ENCODE measurements around the gene LAMC3. TPM values are rescaled to one million over a fixed set of nuclear protein-coding genes. Genes with fewer than 3 reads are reported as not detected.

Gene LAMC3
- total RNA-seq, 2 donors from 2014 or later = 0.47 to 0.50 TPM

DNA sequence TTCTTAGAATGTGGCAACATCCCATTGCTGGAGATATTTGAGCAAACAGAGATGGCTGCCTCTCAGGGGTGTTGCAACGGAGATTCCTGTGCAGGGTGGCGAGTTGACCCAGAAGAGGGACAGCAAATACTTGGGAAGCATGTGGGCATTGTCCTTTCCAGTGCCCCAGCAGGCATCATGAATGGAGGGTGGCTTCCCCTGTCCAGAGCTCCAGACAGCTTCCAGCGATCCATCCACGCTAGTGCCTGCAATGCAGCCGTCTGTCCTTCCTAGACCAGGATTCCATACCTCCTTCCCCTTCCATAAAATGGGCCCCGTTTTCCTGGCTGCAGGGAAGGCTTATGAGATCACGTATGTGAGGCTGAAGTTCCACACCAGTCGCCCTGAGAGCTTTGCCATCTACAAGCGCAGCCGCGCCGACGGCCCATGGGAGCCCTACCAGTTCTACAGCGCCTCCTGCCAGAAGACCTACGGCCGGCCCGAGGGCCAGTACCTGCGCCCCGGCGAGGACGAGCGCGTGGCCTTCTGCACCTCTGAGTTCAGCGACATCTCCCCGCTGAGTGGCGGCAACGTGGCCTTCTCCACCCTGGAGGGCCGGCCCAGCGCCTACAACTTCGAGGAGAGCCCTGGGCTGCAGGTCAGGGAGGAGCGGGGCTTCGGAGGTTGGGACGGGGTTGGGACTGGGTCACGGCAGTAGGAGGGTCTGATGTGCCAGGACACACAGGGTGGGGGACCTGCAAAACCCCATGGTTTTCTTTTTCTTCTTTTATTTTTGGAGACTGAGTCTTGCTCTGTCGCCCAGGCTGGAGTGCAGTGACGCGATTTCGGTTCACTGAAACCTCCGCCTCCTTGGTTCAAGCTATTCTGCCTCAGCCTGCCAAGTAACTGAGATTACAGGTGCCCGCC is 17.2 kb downstream of the LAMC3 start:
- no peaks in the 10 kb centered on the region for H3K9me3 ChIP-seq (ENCODE audit: control insufficient read depth, low read length, poor library complexity, severe bottlenecking)
- Mint-ChIP-seq H3K27ac (no peak overlapping the region), H3K36me3 (ENCODE audit: low read depth) (no peaks in the 10 kb centered on the region), H3K4me1 (no peaks in the 10 kb centered on the region), H3K4me3 (no peak overlapping the region), H3K27me3 (peaks cover 36% of the 10 kb centered on the region)
- ATAC-seq = no peak
- no peak for DNase-seq

DNA sequence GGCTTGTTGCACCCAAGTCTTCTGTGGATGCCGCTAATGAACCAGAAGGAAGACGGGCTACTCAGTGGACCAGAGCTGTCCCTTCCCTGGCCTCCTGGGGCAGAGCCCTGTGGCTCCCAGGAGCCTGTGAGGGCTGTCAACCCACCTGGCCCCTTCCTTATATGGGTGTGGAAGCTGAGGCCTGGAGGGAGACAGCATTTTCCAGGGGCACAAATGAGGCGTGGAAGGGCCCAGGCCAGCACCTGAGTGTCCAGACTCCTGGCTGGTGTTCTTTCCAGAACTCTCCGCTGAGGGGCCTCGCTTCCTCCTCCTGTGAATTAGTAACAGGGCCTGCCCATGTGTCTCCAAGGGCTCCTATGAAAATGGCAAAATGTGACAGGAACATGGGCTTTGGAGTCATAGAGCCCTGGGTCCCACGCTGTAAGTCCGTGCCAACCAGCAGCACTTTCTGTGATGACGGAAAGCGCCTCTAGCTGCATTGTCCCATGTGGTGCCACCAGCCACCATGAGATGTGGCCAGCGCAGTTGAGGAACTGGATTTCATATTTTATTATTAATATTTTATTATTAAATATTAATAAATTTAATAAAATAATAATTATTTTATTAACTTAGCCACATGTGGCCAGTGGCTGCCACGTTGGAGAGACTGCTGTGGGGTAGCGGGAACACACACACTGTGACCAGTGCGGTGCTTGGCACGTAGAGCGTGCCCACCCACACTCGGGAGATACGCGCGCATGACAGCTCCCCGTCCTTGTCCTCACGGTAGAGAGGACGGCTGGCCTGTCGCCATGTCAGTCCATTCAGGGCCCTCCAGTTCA is 18.3 kb downstream of the LAMC3 start:
- Mint-ChIP-seq H3K36me3 (ENCODE audit: low read depth) (no peaks in the 10 kb centered on the region), H3K27ac (no peak overlapping the region), H3K4me3 (no peak overlapping the region), H3K27me3 (peaks cover 36% of the 10 kb centered on the region), H3K4me1 (no peaks in the 10 kb centered on the region)
- DNase-seq = no peak
- no peak for ATAC-seq
- no peaks in the 10 kb centered on the region for H3K9me3 ChIP-seq (ENCODE audit: control insufficient read depth, low read length, poor library complexity, severe bottlenecking)

DNA sequence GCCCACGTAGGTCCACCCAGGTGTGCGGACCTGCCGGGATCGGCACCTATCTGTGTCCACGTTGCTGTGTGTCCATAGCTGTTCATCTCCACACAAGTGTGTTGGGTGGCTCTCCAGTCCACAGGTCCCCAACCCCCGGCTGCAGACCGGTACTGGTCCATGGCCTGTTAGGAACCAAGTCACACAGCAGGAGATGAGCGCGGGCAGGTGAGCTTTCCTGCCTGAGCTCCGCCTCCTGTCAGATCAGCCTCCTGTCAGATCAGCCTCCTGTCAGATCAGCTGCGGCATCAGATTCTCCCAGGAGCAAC is 18.9 kb downstream of the LAMC3 start:
- Mint-ChIP-seq H3K36me3 (ENCODE audit: low read depth) (peaks cover 2% of the 10 kb centered on the region), H3K27me3 (peaks cover 40% of the 10 kb centered on the region), H3K4me3 (no peak overlapping the region), H3K27ac (no peak overlapping the region), H3K4me1 (no peaks in the 10 kb centered on the region)
- DNase-seq (no peak), ATAC-seq (no peak)
- no peaks in the 10 kb centered on the region for H3K9me3 ChIP-seq (ENCODE audit: control insufficient read depth, low read length, poor library complexity, severe bottlenecking)

DNA sequence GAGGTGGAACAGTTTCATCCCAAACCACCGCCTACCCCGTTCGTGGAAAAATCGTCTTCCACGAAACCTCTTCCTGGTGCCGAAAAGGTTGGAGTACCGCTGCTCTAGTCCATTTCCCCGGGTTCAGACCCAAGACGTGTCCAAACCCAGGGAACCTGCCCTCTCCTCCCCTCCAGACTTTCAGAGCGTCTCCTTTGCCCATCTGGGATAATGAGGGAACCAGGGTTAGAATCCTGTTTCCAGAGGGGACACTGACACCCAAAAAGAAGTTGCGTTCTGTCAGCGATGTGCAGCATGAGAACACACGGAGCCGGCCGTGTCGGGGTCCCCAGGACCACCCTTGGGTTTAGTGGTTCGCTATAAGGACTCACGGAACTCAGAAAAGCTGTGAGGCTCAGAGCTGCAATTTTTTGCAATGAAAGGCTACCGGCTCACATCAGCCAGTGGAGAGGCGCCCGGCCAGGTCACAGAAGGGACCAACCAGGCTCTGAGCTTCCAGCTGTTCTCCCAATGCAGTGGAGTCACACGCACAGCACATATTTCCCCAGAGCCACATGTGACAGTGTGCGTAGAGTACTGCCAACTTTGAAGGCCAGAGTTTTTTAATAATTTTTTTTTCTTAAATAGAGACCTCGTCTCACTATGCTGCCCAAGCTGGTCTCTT is 19.4 kb downstream of the LAMC3 start:
- H3K27ac Mint-ChIP-seq = no peak overlapping the region

DNA sequence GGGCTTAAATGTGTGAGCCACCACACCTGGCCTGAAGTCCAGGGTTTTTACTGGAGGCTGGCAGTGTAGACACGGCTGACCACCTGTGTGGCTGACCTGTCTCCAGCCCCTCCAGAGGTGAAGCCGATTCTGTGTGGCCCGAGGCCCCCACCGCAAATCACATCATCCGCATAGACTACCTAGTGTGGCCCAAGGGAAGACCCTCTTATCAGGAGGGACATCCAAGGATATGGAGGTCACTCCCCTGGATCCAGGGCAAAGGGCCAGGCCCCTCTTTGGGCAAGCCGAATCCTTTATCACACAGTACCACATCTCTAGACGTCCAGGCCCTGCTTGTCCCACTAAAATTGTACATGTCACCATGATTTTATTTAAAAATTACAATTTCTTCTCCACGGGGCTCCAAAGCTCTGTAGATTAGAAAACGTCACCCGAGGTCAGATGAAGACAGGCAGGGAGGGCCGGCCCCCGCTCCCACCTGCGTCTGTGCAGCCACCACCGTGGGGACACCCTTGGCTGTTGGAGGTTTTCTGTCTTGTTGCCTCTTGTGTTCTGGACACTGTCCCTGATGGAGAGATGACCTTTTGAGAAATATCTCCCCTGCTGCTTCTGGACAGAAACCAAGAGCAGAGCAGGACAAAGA is 20.1 kb downstream of the LAMC3 start:
- Mint-ChIP-seq H3K27ac (no peak overlapping the region), H3K4me1 (peaks cover 4% of the 10 kb centered on the region), H3K27me3 (peaks cover 46% of the 10 kb centered on the region), H3K4me3 (no peak overlapping the region), H3K36me3 (ENCODE audit: low read depth) (peaks cover 5% of the 10 kb centered on the region)
- no peaks in the 10 kb centered on the region for H3K9me3 ChIP-seq (ENCODE audit: control insufficient read depth, low read length, poor library complexity, severe bottlenecking)
- no peak for ATAC-seq
- DNase-seq = no peak

More for the DNA sequence above, 19.4 kb downstream of the LAMC3 start:
- DNase-seq (no peak), ATAC-seq (no peak)
- Mint-ChIP-seq H3K4me1 (peaks cover 4% of the 10 kb centered on the region), H3K36me3 (ENCODE audit: low read depth) (peaks cover 5% of the 10 kb centered on the region), H3K27me3 (peaks cover 42% of the 10 kb centered on the region), H3K4me3 (no peak overlapping the region)
- H3K9me3 ChIP-seq (ENCODE audit: control insufficient read depth, low read length, poor library complexity, severe bottlenecking) = no peaks in the 10 kb centered on the region

DNA sequence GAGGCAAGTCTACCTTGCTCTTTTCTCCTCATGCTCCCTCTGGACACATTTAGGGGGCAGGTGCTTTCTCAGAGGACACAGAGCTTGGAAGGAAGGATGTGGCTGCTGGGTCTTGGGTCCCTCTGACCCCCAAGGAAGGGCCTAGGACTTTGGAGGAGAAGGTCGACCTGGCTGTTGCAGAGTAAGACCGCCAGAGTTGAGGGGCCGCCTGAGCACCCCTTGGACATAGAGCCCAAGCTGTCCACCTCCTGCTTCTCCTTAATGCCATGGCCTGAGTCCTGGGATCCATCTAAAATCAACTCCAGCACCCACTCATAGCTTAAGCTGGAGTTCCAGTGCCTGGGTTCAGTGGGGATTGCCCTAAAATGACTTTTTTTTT is 20.6 kb downstream of the LAMC3 start:
- Mint-ChIP-seq H3K4me1 (peaks cover 4% of the 10 kb centered on the region), H3K27ac (no peak overlapping the region), H3K27me3 (peaks cover 43% of the 10 kb centered on the region), H3K4me3 (no peak overlapping the region), H3K36me3 (ENCODE audit: low read depth) (peaks cover 5% of the 10 kb centered on the region)
- H3K9me3 ChIP-seq (ENCODE audit: control insufficient read depth, low read length, poor library complexity, severe bottlenecking) = no peaks in the 10 kb centered on the region
- no peak for DNase-seq
- no peak for ATAC-seq

DNA sequence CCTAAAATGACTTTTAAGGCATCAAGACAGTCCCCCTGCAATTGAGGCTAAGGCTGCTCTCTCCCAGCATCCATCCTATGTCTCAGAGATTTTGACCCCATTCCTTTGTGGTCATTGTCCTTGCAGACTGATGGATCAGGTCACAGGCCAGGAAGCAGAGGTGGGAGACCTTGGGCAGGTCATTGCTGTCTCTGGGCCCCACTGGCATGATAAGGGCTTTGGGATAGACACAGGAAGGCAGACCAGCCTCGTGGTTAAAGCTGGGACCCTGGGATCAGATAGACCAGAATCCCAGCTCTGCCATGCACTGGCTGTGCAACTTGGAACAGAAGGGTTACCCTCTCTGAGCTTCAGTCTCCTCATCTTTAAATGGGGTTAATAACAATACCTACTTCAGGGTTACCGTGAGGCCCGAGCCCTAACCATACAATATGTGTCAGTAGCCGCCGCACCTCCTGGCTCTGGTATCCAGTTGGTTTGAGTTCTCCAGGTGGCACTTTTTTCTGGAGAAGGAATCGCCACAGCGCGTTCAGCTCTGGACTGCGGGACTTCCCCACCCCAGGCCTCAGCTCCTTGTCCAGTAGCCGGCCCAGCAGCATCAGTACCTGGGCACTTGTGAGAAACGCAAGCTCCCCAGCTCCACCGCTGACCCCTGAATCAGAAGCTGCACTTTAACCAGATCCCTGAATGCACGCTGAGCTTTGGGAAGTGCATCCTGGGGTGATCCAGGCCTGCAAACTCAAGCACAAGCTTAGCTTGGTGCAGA is 21.4 kb downstream of the LAMC3 start:
- Mint-ChIP-seq H3K4me1 (peaks cover 4% of the 10 kb centered on the region), H3K36me3 (ENCODE audit: low read depth) (peaks cover 5% of the 10 kb centered on the region), H3K4me3 (no peak overlapping the region), H3K27ac (no peak overlapping the region), H3K27me3 (peaks cover 37% of the 10 kb centered on the region)
- no peak for DNase-seq
- no peaks in the 10 kb centered on the region for H3K9me3 ChIP-seq (ENCODE audit: control insufficient read depth, low read length, poor library complexity, severe bottlenecking)
- ATAC-seq = no peak

DNA sequence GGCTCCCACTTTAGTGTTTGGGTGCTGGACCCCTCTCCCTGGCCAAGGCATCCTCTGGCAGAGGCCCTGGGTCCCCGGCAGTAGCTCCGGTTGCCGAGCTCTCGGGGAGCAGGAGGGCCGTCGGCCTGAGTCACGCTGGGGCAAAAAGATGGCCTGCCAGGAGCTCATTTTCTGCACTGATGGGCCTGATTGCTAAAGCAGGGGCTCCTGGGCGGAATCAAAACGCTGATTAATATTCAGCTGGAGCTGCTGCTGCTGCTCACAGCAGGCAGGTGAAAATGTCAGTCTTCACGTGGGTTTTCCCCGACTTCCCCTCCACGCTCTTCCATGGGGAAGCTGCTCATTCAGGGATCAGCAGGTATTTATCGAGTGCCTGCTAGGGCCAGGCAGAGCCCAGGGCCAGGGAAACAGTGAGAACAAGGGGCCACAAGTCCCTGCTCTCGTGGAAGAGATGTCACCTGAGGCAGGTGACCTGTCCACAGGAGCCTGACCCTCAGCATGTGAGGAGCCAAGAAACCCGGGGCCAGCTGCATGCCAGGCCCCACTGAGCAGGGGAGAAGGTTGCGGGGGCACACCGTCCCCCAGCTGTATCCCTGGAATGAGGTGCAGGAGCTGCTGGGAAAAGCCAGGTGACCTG is 22.1 kb downstream of the LAMC3 start:
- peaks cover 5% of the 10 kb centered on the region for H3K36me3 Mint-ChIP-seq (ENCODE audit: low read depth)

DNA sequence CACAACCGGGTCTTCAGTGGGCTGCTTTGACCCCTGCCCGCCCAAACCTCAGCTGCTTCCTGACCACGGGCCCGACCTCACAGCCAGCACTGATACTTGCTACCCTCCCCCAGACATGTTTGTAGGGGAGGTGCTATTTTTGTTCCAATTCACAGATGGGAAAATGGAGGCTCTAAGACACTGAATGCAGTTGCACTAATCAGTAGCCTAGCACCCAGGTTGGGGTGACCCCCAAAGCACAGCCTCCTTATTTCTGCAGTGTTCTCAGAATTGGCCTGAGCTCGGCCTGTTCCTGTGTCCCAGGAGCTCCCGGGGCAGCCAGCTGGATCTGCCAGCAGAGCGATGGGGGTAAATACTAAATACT is 22.6 kb downstream of the LAMC3 start:
- H3K4me1 Mint-ChIP-seq = peaks cover 4% of the 10 kb centered on the region
- peaks cover 32% of the 10 kb centered on the region for H3K27me3 Mint-ChIP-seq
- no peak for ATAC-seq
- no peak overlapping the region for H3K4me3 Mint-ChIP-seq
- peaks cover 5% of the 10 kb centered on the region for H3K36me3 Mint-ChIP-seq (ENCODE audit: low read depth)
- no peaks in the 10 kb centered on the region for H3K9me3 ChIP-seq (ENCODE audit: control insufficient read depth, low read length, poor library complexity, severe bottlenecking)
- H3K27ac Mint-ChIP-seq = no peak overlapping the region
- no peak for DNase-seq

More for the DNA sequence above, 22.1 kb downstream of the LAMC3 start:
- Mint-ChIP-seq H3K27me3 (peaks cover 32% of the 10 kb centered on the region), H3K4me3 (no peak overlapping the region), H3K4me1 (peaks cover 4% of the 10 kb centered on the region), H3K27ac (no peak overlapping the region)
- ATAC-seq = no peak
- no peaks in the 10 kb centered on the region for H3K9me3 ChIP-seq (ENCODE audit: control insufficient read depth, low read length, poor library complexity, severe bottlenecking)
- DNase-seq = no peak

DNA sequence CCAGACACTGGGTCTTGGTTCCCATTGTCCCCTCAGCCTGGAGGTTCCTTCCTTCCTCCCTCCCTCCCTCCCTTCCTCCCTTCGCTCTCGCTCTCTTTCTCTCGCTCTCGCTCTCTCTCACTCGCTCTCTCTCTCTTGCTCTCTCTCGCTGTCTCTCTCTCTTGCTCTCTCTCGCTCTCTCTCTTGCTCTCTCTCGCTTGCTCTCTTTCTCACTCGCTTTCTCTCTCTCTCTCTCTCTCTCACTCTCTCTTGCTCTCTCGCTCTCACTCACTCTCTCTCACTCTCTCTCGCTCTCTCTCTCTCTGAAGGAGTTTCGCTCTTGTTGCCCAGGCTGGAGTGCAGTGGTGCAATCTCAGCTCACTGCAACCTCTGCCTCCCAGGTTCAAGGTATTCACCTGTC is 23.4 kb downstream of the LAMC3 start:
- ATAC-seq (no peak), DNase-seq (no peak)
- H3K36me3 Mint-ChIP-seq (ENCODE audit: low read depth) = peaks cover 5% of the 10 kb centered on the region
- peaks cover 35% of the 10 kb centered on the region for H3K27me3 Mint-ChIP-seq
- H3K4me3 Mint-ChIP-seq = no peak overlapping the region
- peaks cover 4% of the 10 kb centered on the region for H3K4me1 Mint-ChIP-seq
- H3K9me3 ChIP-seq (ENCODE audit: control insufficient read depth, low read length, poor library complexity, severe bottlenecking) = no peaks in the 10 kb centered on the region
- no peak overlapping the region for H3K27ac Mint-ChIP-seq

DNA sequence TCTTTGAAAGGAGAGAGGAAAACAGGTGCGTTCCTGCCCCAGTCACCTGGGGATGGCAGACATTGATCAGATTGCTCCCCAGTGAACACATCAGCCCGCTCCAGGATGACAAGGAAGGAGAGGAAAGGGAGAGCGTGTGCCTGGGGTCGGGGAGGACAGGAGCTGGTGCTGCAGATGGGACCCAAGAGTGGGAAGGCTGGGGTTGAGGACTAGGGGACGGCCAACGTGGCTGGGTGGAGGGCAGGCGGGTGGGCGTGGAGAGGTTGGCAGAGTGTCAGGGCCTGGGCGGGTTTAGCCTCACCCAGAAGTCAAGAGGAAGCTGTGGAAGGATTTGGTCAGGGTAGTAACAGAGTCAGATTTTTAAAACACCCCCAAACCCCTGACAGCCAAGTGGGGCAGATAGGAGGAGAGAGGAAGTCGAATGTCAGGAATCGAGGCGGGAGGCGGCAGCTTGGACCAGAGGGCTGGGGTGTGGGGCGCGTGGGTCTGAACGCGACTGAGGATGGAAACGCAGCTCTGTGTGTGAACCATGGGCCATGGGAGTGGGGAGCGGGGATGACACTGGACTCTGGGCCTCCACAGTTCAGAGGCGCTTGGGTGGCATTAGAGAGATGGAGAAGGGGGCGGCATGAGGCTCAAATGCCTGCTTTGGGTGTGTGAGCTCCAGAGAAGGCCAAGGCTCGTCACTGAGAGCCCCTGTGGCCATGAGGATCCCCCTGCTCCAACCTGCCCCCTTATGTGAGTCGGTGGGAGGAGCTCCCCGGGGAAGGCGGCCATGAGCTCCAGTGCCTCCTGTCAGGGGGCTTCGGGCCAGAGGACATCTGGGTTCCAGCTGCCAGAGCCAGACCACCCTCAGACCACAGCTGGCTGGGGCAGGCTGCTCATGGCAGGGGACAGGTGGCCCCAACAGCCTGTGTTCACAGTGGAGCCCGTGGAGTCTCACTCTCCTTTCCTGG is 24.6 kb downstream of the LAMC3 start:
- no peak for ATAC-seq
- H3K9me3 ChIP-seq (ENCODE audit: control insufficient read depth, low read length, poor library complexity, severe bottlenecking) = no peaks in the 10 kb centered on the region
- Mint-ChIP-seq H3K27me3 (peaks cover 38% of the 10 kb centered on the region), H3K4me1 (peaks cover 4% of the 10 kb centered on the region), H3K27ac (no peak overlapping the region), H3K4me3 (no peak overlapping the region), H3K36me3 (ENCODE audit: low read depth) (peaks cover 5% of the 10 kb centered on the region)
- DNase-seq = no peak
